GM18511 (cell line): Measurements from ENCODE around the gene CASTOR1.
A peak's percentile ranks its signal among the peaks of the same experiment; 100 is the strongest.

Experiments used
- ATAC-seq: cut with Tn5 transposase; IDR thresholded peaks from one replicate; pipeline ENCODE4 v1.9.1; 2021; ENCODE audit warnings: mild to moderate bottlenecking, moderate library complexity; ENCODE audit not compliant: unreplicated experiment

Gene CASTOR1

DNA sequence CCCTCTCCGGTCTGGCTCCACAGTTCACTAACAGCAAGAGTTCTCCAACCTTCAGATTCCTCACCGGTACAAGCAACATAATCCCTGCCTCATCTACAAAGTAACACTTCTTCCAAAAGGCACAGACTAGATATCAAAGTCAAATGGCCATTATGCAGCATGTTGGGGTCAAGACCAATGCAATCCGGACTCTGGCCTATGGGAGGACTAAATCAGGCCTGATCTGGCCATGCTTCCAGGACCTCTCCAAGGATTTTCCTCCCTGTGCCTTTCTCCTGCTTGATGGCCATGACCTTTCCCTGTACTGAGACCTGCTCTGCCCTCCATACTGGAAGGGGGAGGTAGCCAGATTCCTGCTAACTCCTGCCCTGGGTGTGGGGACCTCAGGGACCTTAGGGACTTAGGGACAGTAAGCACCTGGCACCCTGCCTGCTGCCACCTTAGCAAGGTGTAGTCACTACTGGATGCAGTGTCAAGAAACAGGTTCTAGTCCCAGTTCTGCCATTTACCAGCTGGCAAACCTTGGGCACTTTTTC is 30.8 kb upstream of the CASTOR1 start:
- no peak for ATAC-seq

DNA sequence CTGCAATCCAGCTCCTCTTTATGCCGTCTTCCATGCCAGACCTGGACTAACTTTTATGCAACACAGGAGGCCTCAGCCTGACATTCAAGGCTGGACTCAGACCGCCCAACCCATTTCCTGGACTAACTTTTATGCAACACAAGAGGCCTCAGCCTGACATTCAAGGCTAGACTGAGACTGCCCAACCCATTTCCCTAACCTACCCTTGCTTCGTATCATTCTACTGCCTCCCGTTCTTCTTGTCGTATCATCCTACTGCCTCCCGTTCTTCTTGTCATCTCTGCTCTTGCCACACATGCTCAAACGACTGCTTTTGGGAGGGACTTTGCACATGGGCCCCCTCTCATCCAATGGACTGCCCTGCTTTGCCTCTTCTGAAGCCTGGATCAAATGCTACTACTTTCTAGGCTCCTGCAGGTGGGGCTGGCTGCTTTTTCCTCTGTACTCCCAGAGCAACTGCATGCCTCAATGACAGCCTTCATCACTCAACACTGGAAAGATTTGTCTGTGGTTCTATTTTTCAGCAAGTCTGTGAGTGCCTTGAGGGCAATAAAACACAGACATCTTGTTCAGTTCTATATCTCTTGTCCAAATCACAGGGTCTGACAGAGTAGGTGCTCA is 29.6 kb upstream of the CASTOR1 start:
- no peak for ATAC-seq

DNA sequence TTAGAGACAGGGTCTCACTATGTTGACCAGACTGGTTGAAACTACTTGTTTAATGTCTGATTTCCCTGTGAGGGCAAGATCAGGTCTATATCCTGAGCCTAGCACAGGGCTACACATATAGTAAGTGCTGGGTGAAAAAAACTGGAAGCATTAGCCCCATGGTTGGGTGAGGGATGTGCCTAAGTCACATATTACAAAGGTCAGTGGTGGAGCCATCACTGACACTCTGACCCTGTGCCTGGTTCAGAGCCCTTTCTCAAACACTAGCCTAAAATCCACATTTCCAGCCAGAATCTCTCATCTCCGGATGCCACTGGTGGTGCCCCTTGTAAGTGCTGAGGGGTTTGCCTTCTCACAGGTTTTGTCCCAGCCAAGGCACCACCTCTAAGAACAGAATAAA is 28.5 kb upstream of the CASTOR1 start:
- ATAC-seq, result no peak

GRCh38 chr22:30315962-30316576 is 26.8 kb upstream of the CASTOR1 start:
- ATAC-seq, result no peak

GRCh38 chr22:30314915-30315314 is 25.6 kb upstream of the CASTOR1 start:
- peak; percentile 50 for ATAC-seq

- no peak for ATAC-seq
Observed at GRCh38 chr22:30313527-30314363, 24.4 kb upstream of the CASTOR1 start.

DNA sequence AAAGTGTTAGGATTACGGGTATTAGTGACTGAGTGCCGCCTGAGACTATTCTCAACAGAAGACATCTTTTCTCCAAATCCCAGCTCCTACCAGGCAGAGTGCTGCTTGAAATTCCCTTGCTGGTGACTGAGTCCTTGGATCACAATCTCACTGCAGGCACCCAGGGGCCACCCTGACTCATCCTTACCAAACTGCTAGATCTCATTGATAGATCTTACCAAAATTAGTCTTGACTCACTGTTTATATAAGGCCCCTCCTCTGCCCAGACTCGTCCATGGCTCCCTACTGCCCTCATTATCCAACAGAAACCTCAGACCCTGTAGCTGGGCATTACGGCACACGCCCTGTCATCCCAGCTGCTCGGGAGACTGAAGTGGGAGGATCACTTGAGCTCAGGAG is 22.7 kb upstream of the CASTOR1 start:
- ATAC-seq, result no peak

DNA sequence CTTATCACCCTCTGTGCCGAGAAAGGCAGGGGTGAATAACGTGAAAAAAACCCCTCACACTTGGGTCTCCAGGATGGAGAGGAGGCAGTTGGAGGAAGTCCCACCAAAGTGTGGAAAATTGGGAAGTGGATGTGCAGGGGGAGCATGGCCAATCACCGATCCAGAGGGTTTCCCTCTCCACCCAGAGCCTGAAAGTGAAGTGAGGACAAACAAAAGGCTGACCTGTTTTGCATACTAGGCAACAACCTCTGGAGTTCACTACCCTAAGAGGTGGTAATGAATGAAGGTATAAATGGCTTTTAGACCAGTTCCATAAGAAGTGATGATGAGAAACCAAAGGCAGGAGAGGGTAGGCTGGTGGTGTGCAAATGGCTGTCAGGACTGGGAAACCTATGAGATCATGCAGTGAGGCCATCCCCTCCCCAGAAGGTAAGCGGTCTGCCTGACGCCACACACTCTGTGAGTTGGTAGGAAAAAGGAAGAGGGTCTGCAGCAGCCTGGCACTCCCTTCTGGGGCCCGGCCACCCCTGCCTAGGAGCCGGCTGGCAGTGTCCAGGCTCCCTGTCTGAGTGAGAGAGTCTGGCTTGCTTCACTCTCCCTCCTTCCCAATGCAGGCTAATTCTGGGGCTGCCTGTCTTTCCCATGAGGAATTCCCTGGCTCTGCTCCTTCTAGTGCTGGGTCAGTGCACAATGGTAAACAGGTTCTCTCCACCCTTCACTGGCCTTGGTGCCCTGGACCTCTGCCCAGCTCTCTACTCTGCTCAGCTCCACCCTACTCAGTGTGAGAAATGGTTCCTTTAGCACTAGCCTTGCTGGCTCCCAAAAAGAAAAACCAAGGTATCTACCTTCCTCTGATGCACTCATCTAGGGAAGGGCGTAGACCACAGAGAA is 21.8 kb upstream of the CASTOR1 start:
- ATAC-seq, result no peak

DNA sequence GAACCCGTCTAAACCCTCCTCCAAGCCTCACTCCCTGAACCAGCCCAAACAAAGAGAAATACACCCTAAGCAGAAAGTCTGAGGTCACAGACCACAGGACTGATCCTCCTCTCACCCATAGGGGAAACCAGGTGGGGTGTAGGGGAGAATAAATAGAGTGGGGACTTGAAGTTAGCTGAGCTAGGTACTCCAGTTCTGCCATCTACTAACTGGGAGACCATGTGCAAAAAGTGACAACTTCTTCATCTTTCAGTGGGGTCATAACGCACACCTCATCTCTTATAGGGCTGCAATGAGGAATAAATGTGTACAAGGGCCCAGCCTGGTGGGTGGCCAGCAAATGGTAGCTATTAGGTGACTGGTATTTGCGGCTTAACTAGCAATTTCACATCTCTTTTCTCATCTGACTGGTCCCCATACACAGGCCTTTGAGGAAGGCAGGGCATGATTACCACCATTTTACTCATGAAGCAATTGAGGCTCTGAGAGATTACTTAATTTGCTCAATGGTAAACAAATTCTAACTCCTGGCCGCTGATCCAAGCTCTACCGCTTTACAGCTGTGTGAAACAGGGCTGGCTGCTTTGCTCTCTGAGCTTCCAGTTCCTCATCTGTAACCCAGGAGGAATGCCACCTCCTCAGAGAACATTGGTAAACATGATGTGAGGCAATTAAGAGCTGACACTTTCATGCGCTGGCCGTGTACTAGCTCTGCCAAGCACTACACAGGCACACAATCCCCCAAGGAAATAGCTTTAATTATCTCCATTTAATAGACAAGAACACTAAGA is 20.8 kb upstream of the CASTOR1 start:
- ATAC-seq, result no peak

GRCh38 chr22:30308518-30309230 is 19.4 kb upstream of the CASTOR1 start:
- ATAC-seq, result peak; percentile 47

GRCh38 chr22:30308093-30308492 is 18.8 kb upstream of the CASTOR1 start:
- ATAC-seq, result no peak

- no peak for ATAC-seq
Observed at GRCh38 chr22:30307041-30307574, 17.8 kb upstream of the CASTOR1 start.

- ATAC-seq, result no peak
Observed at GRCh38 chr22:30306627-30307011, 17.3 kb upstream of the CASTOR1 start.

- ATAC-seq, result no peak
Observed at GRCh38 chr22:30305906-30306626, 16.8 kb upstream of the CASTOR1 start.

DNA sequence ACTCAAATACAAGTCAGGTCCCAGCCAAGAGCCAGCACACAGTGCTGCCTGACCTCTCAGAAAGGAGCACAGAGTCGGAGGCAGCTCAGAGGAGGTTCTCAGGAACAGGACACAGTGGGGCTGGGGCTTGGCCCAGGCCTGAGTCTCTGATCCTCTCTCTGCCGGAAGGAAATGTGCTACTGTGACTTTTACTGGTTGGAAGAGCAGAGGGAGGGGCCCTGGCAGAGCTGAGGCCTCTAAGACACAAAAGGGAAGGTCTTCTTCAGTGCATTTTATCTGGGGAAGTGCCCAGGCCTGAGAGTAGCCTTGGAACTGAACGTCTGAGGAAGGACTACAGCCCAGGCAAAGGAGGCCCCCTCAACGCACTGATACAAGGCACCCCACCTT is 16.2 kb upstream of the CASTOR1 start:
- ATAC-seq, result peak; percentile 51

DNA sequence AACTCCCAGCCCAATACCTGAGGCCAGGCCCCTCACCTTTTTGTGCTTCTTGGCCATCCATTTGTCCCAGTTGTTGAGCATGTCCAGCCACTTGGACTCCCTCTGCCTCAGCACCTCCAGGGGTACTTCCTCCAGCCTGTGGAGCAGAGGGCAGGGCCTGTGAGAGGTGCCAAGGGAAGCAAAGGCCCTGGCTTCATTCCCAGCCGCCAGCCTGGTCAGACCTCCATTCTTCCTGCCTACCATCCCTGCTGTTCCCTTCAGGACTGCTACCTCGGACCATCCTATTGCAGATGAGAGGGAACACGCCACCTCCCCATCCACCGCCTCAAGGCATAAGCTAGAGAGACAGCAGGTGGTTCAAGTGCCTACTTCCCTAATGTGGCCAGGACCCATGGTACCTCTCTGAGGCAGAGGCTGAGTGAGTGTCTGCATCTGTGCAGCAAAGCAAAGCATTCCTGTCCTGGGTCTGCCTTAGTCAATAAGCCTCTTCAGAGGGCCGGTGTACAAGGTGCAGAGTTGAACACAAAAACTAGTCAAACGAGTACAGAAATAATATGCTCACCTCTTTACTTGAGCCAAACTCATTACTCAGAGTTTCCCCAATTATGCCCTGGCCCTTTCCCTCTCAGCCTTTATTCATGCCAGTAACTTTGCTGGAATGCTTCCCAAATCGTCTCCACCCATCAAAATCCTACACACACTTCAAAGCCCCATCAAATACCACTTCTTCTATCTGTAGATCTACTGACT is 15.4 kb upstream of the CASTOR1 start:
- no peak for ATAC-seq

DNA sequence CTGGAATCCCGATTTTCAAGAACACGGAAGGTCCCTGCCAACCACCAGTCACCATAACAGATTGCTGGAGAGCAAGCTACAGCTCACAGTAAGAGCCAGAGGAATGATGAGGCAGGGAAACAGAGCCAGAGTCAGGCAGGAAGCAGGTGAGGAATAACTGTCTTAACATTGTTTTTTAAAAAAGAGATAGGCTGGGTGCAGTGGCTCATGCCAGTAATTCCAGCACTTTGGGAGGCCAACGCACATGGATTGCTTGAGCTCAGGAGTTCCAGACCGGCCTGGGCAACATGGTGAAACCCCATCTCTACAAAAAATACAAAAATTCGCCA is 13.5 kb upstream of the CASTOR1 start:
- no peak for ATAC-seq
